Measurements from ENCODE around the gene RASD1. TPM values are rescaled to one million over a fixed set of nuclear protein-coding genes. Genes with fewer than 3 reads are reported as not detected.
"Not testable (repeated sequence)": the region's sequence is repeated elsewhere in the genome, so short reads cannot be mapped to it uniquely, and the experiment has no call there.

The RASD1 gene
- polyA plus RNA-seq, 6 donors from 2014 or later: 0.21 to 0.27 TPM; not detected in 4

DNA sequence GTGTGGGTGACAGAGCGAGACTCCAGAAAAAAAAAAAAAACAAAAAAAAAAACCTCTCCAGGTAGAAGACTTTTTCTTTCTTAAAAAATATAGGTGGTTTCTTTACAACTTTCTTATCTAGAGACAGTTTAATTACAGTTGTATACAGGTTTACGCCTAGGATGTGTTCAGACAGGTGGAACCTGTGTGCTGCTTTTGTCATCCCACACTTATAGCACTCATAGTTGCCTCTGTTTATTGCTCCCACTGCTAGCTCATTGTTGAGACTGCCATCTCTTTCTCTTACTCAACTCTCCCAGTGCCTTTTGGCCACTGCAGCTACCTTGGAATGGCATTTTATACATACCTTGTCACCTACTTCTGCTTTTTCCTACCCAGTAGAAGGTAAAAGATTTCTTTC lies 38.5 kb downstream of the RASD1 start:
- H3K4me1 Mint-ChIP-seq: peaks cover 0 to 5% (median 0%) of the 10 kb centered on the region in 3 donors
- peaks cover 0 to 8% of the 10 kb centered on the region in 2 donors for H3K36me3 Mint-ChIP-seq
- DNase-seq: no peak
- H3K27me3 Mint-ChIP-seq: peaks cover 0 to 4% (median 0%) of the 10 kb centered on the region in 3 donors
- peaks cover 0 to 6% (median 3%) of the 10 kb centered on the region in 7 donors for H3K9me3 Mint-ChIP-seq
- no peak overlapping the region for H3K27ac Mint-ChIP-seq
- H3K4me3 Mint-ChIP-seq: no peak overlapping the region
- no peak for ATAC-seq (ENCODE audit: low read depth in 2 of 2)

DNA sequence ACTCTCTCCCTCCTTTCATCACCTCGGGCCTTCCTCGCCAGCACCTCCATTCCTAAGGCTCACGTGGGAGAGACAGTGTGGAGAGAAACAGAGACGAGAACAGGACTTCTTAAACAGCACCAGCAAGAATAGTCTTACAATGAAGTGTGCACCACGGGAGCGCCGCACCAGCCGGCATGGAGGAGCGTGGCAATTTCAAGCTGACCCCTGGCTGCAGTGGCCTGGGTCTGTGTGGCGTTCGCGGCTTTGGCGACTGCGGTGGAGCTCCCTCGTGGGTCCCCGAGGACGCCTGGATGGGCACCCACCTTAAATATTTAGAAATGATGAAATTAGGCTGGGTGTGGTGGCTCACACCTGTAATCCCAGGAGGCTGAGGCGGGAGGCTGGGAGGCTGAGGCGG lies 39.9 kb downstream of the RASD1 start:
- no peak overlapping the region for H3K27ac Mint-ChIP-seq
- DNase-seq (no peak), ATAC-seq (ENCODE audit: low read depth in 2 of 2) (no peak)
- H3K27me3 Mint-ChIP-seq: peaks cover 0 to 4% (median 0%) of the 10 kb centered on the region in 3 donors
- peaks cover 0 to 8% of the 10 kb centered on the region in 2 donors for H3K36me3 Mint-ChIP-seq
- no peak overlapping the region for H3K4me3 Mint-ChIP-seq
- H3K9me3 Mint-ChIP-seq: peaks cover 0 to 6% (median 3%) of the 10 kb centered on the region in 7 donors
- peaks cover 0 to 5% (median 0%) of the 10 kb centered on the region in 3 donors for H3K4me1 Mint-ChIP-seq

GRCh38 chr17:17455173-17455572 lies 41.0 kb downstream of the RASD1 start:
- H3K27me3 Mint-ChIP-seq: peaks cover 0 to 4% (median 0%) of the 10 kb centered on the region in 3 donors
- no peak overlapping the region for H3K4me3 Mint-ChIP-seq
- peaks cover 0 to 4% (median 2%) of the 10 kb centered on the region in 7 donors for H3K9me3 Mint-ChIP-seq
- DNase-seq (no peak), ATAC-seq (ENCODE audit: low read depth in 2 of 2) (no peak)
- peaks cover 0 to 3% (median 0%) of the 10 kb centered on the region in 3 donors for H3K4me1 Mint-ChIP-seq
- no peak overlapping the region for H3K27ac Mint-ChIP-seq
- peaks cover 0 to 5% of the 10 kb centered on the region in 2 donors for H3K36me3 Mint-ChIP-seq

- not testable (repeated sequence) for H3K9me3 Mint-ChIP-seq; H3K4me1 Mint-ChIP-seq; H3K4me3 Mint-ChIP-seq; H3K36me3 Mint-ChIP-seq; ATAC-seq (ENCODE audit: low read depth in 2 of 2); DNase-seq; H3K27me3 Mint-ChIP-seq; H3K27ac Mint-ChIP-seq
These were observed 41.5 kb downstream of the RASD1 start for GRCh38 chr17:17454700-17455099.

GRCh38 chr17:17454276-17454675 lies 41.9 kb downstream of the RASD1 start:
- Mint-ChIP-seq H3K36me3 (no peaks in the 10 kb centered on the region), H3K27me3 (peaks cover 0 to 9% (median 3%) of the 10 kb centered on the region in 3 donors), H3K27ac (no peak overlapping the region), H3K9me3 (no peaks in the 10 kb centered on the region), H3K4me1 (no peaks in the 10 kb centered on the region), H3K4me3 (no peak overlapping the region)
- DNase-seq: no peak
- no peak for ATAC-seq (ENCODE audit: low read depth in 2 of 2)

- Mint-ChIP-seq H3K4me1 (no peaks in the 10 kb centered on the region), H3K4me3 (no peak overlapping the region), H3K36me3 (no peaks in the 10 kb centered on the region), H3K27me3 (peaks cover 0 to 9% (median 5%) of the 10 kb centered on the region in 3 donors), H3K27ac (no peak overlapping the region), H3K9me3 (peaks cover 0 to 1% (median 0%) of the 10 kb centered on the region in 7 donors)
- ATAC-seq (ENCODE audit: low read depth in 2 of 2) (no peak), DNase-seq (no peak)
These were observed 43.1 kb downstream of the RASD1 start for GRCh38 chr17:17453088-17453487.

DNA sequence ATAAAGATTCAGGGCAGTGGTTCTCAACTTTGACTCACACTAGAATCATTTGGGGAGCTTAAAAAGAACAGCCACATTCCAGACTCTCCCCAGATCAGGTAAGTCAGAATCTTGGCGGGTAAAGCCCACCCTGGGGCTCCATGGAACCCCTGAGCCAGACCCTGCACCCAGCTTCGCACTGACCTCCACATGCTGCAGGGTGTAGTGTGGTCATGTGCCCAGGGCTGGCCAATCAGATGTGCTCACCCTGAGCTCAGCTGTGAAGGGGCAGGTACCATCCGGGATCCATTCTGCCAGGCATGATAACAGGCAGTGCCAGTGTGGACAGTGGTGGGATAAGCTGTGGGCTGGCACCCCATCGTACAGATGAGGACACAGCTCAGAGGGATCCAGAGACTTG lies 47.5 kb downstream of the RASD1 start:
- H3K4me1 Mint-ChIP-seq: no peaks in the 10 kb centered on the region
- no peaks in the 10 kb centered on the region for H3K36me3 Mint-ChIP-seq
- H3K27me3 Mint-ChIP-seq: peaks cover 5% of the 10 kb centered on the region in 3 donors
- no peak overlapping the region for H3K4me3 Mint-ChIP-seq
- peaks cover 0 to 6% (median 4%) of the 10 kb centered on the region in 7 donors for H3K9me3 Mint-ChIP-seq
- ATAC-seq (ENCODE audit: low read depth in 2 of 2) (no peak), DNase-seq (no peak)
- no peak overlapping the region for H3K27ac Mint-ChIP-seq

DNA sequence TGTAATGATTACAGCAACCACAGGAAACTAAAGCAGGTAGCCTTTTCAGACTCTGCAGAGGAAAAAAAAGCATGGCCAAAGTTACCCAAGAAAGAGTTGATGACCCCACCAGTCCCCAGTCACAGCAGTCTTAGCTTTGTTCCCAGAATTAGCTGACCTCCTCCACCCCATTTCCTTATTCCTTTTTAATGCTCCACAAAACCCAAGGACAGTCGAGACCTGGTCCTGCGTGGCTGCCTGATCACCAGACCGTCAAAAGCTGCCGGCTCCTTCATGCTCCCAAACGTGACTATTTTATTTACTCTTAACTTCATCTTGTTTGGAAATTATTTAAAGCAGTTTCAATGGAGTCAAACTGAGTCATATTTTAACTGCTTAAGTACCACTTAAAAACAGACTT lies 48.1 kb downstream of the RASD1 start:
- no peak for DNase-seq
- no peak for ATAC-seq (ENCODE audit: low read depth in 2 of 2)
- Mint-ChIP-seq H3K4me3 (no peak overlapping the region), H3K27ac (no peak overlapping the region), H3K36me3 (no peaks in the 10 kb centered on the region), H3K27me3 (peaks cover 4 to 5% (median 5%) of the 10 kb centered on the region in 3 donors), H3K4me1 (no peaks in the 10 kb centered on the region), H3K9me3 (peaks cover 0 to 6% (median 4%) of the 10 kb centered on the region in 7 donors)

GRCh38 chr17:17447264-17447663 lies 48.9 kb downstream of the RASD1 start:
- peaks cover 0 to 6% (median 4%) of the 10 kb centered on the region in 7 donors for H3K9me3 Mint-ChIP-seq
- H3K4me1 Mint-ChIP-seq: no peaks in the 10 kb centered on the region
- peak overlapping the region in 1 of 6 donors; percentile 26 for H3K27ac Mint-ChIP-seq
- H3K4me3 Mint-ChIP-seq: no peak overlapping the region
- ATAC-seq (ENCODE audit: low read depth in 2 of 2) (no peak), DNase-seq (no peak)
- H3K36me3 Mint-ChIP-seq: no peaks in the 10 kb centered on the region
- peaks cover 4 to 5% (median 5%) of the 10 kb centered on the region in 3 donors for H3K27me3 Mint-ChIP-seq

DNA sequence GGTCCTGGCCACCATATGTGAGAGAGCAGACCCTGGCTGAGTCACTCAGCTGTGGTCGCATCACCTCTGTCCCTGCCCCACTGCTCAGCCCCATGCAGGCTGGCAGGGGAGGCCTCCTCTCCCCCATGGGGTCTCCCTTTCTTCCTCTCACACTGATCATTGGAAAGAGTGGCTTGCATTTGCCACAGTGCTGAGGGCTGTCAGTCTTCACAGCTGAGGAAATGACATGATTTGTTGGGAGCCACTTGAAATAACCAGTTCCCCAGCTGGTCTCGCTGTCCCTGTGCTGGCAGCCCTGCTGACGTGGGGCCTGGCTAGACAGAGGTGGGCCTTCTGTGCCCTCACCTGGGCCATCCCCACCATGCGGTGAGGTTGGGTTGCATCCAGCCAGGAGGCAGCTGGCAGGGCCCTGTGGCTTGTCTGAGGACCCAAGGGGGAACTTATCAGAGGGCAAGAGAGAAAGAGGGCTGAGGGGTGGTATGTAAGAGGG lies 49.5 kb downstream of the RASD1 start:
- H3K27me3 Mint-ChIP-seq: peaks cover 4 to 5% (median 5%) of the 10 kb centered on the region in 3 donors
- H3K4me3 Mint-ChIP-seq: no peak overlapping the region
- H3K9me3 Mint-ChIP-seq: peaks cover 0 to 6% (median 4%) of the 10 kb centered on the region in 7 donors
- ATAC-seq (ENCODE audit: low read depth in 2 of 2): no peak
- H3K4me1 Mint-ChIP-seq: no peaks in the 10 kb centered on the region
- H3K27ac Mint-ChIP-seq: peak overlapping the region in 1 of 6 donors; percentile 26
- no peak for DNase-seq
- H3K36me3 Mint-ChIP-seq: no peaks in the 10 kb centered on the region

DNA sequence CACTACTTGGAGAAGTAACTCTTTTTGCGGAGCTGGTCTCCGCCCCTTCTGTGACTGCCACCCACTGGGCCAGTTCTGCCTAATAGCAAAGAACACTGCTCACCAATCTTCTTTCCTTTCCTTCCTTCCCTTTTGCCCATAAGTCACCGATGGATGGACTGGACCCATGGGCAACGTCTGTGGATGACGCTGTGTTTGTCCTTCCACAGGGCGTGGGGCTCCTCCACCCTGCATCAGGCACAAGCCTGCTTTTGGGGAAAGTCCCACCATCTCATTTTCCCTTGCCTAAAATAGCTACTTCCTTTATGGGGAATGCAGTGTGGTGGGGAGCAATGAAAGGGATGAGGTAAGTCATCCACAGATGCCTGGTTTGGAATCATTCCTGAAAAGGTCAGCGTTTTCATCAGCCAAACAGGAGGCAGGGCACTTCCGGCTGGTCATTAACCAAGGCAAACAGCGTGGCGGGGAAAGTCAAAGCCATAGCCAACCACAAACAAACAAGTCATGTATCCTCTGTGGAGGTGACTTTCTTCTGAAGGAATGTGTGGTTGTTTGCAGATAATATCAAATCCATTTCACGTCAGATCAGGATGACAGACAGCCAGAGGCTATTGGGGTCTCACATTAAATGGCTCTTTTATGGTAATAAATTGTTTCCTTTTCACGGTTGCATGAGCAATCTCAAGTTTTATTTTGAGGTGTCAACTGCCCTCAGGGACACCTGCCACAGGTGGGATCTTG lies 50.1 kb downstream of the RASD1 start:
- Mint-ChIP-seq H3K4me3 (no peak overlapping the region), H3K27ac (peak overlapping the region in 1 of 6 donors; percentile 53), H3K4me1 (no peaks in the 10 kb centered on the region), H3K36me3 (no peaks in the 10 kb centered on the region), H3K9me3 (peaks cover 0 to 6% (median 4%) of the 10 kb centered on the region in 7 donors), H3K27me3 (peaks cover 4 to 5% (median 5%) of the 10 kb centered on the region in 3 donors)
- ATAC-seq (ENCODE audit: low read depth in 2 of 2): no peak
- no peak for DNase-seq

- Mint-ChIP-seq H3K4me3 (no peak overlapping the region), H3K27ac (no peak overlapping the region)
These were observed 50.8 kb downstream of the RASD1 start for GRCh38 chr17:17445296-17445924.

More at GRCh38 chr17:17445296-17445924, 50.8 kb downstream of the RASD1 start:
- H3K4me1 Mint-ChIP-seq: no peaks in the 10 kb centered on the region
- peaks cover 0 to 6% (median 4%) of the 10 kb centered on the region in 7 donors for H3K9me3 Mint-ChIP-seq
- H3K27me3 Mint-ChIP-seq: peaks cover 4 to 5% (median 5%) of the 10 kb centered on the region in 3 donors
- ATAC-seq (ENCODE audit: low read depth in 2 of 2) (no peak), DNase-seq (no peak)
- no peaks in the 10 kb centered on the region for H3K36me3 Mint-ChIP-seq
